ENCODE measurements around the gene NPM1. TPM values are rescaled to one million over a fixed set of nuclear protein-coding genes. Genes with fewer than 3 reads are reported as not detected.

The NPM1 gene
- total RNA-seq, 4 donors from 2014 or later, result 435 to 1,440 (median 518) TPM

- TF ChIP-seq POLR2A (IDR thresholded peaks at IDR 0.05), result no peak
- no peak for TF ChIP-seq CTCF (IDR thresholded peaks at IDR 0.05)
- no peak for DNase-seq (ENCODE audit: low spot score in 2 of 2)
- intact Hi-C loops (cut with DNase I; ENCODE audit: low total_unique reads), result no loop called here
- no peak overlapping the region for H3K4me3 ChIP-seq (ENCODE audit: low read depth, poor library complexity, severe bottlenecking)
- 69 to 89% methylated on average over 7 to 8 of the region's 8 CpGs for WGBS, 2 donors
Measured at GRCh38 chr5:171432076-171432475, 44.4 kb downstream of the NPM1 start.

- 85 to 94% methylated on average over 14 to 16 of the region's 16 CpGs for WGBS, 2 donors
- intact Hi-C loops (cut with DNase I; ENCODE audit: low total_unique reads), result no loop called here
Measured at GRCh38 chr5:171432583-171433351, 45.1 kb downstream of the NPM1 start.

GRCh38 chr5:171433352-171433698 is 45.7 kb downstream of the NPM1 start:
- intact Hi-C loops (cut with DNase I; ENCODE audit: low total_unique reads), result no loop called here
- TF ChIP-seq CTCF (IDR thresholded peaks at IDR 0.05) (no peak), POLR2A (IDR thresholded peaks at IDR 0.05) (no peak)
- WGBS, 2 donors, result 58 to 74% methylated on average over 5 to 6 of the region's 6 CpGs
- DNase-seq (ENCODE audit: low spot score in 2 of 2), result no peak
- H3K4me3 ChIP-seq (ENCODE audit: low read depth, poor library complexity, severe bottlenecking), result no peak overlapping the region

More at GRCh38 chr5:171432583-171433351, 45.1 kb downstream of the NPM1 start:
- TF ChIP-seq CTCF (IDR thresholded peaks at IDR 0.05), result no peak
- no peak for TF ChIP-seq POLR2A (IDR thresholded peaks at IDR 0.05)
- no peak overlapping the region for H3K4me3 ChIP-seq (ENCODE audit: low read depth, poor library complexity, severe bottlenecking)
- no peak for DNase-seq (ENCODE audit: low spot score in 2 of 2)

- TF ChIP-seq CTCF (IDR thresholded peaks at IDR 0.05), result no peak
- no peak for TF ChIP-seq POLR2A (IDR thresholded peaks at IDR 0.05)
- H3K4me3 ChIP-seq (ENCODE audit: low read depth, poor library complexity, severe bottlenecking), result no peak overlapping the region
- intact Hi-C loops (cut with DNase I; ENCODE audit: low total_unique reads), result no loop called here
- DNase-seq (ENCODE audit: low spot score in 2 of 2), result no peak
- WGBS, 2 donors, result 93 to 94% methylated on average over 5 of the region's 5 CpGs
Measured at GRCh38 chr5:171433982-171434676, 46.5 kb downstream of the NPM1 start.

GRCh38 chr5:171434874-171435273 is 47.2 kb downstream of the NPM1 start:
- DNase-seq (ENCODE audit: low spot score in 2 of 2), result no peak

More at GRCh38 chr5:171434874-171435273, 47.2 kb downstream of the NPM1 start:
- H3K4me3 ChIP-seq (ENCODE audit: low read depth, poor library complexity, severe bottlenecking), result no peak overlapping the region
- no peak for TF ChIP-seq CTCF (IDR thresholded peaks at IDR 0.05)
- WGBS, 2 donors, result 90 to 96% methylated on average over 4 of the region's 4 CpGs
- intact Hi-C loops (cut with DNase I; ENCODE audit: low total_unique reads), result no loop called here

Measured in lower leg skin (tissue), 4 donors.